H9 (cell line): ENCODE data around the gene TFB1M. TPM values are rescaled to one million over a fixed set of nuclear protein-coding genes. Genes with fewer than 3 reads are reported as not detected.

ENCODE experiments used
- DNase-seq: peaks from one replicate; pipeline ENCODE4 v3.0.0-alpha.2; 2017
- H2AFZ ChIP-seq: one replicate; pipeline ENCODE4 v1.6.1; 2013; ENCODE audit warnings: mild to moderate bottlenecking, low read length, control low read depth, moderate library complexity
- H2AK5ac ChIP-seq: 2 replicates; pipeline ENCODE4 v1.6.1; 2013; ENCODE audit warnings: low read length, control low read depth, mixed read lengths; ENCODE audit not compliant: insufficient read length
- H2BK120ac ChIP-seq: one replicate; pipeline ENCODE4 v1.6.1; 2013; ENCODE audit warnings: low read depth, mild to moderate bottlenecking, low read length, control low read depth, inconsistent platforms; ENCODE audit not compliant: poor library complexity, severe bottlenecking
- H2BK12ac ChIP-seq: 2 replicates; pipeline ENCODE4 v1.6.1; 2013; ENCODE audit warnings: low read length, control low read depth, mixed read lengths, low read depth; ENCODE audit not compliant: insufficient read length
- H2BK15ac ChIP-seq: 2 replicates; pipeline ENCODE4 v1.6.1; 2013; ENCODE audit warnings: low read depth, low read length, control low read depth
- H2BK20ac ChIP-seq: one replicate; pipeline ENCODE4 v1.6.1; 2013; ENCODE audit warnings: low read depth, mild to moderate bottlenecking, low read length, control low read depth, inconsistent platforms; ENCODE audit not compliant: poor library complexity, severe bottlenecking
- H2BK5ac ChIP-seq: 2 replicates; pipeline ENCODE4 v1.6.1; 2013; ENCODE audit warnings: low read length, control low read depth, mixed read lengths; ENCODE audit not compliant: insufficient read length
- H3K14ac ChIP-seq: 2 replicates; pipeline ENCODE4 v1.6.1; 2013; ENCODE audit warnings: low read length, control low read depth; ENCODE audit not compliant: insufficient read depth
- H3K18ac ChIP-seq: 2 replicates; pipeline ENCODE4 v1.6.1; 2013; ENCODE audit warnings: low read depth, mild to moderate bottlenecking, mixed read lengths, low read length, control low read depth; ENCODE audit not compliant: insufficient read length
- H3K23ac ChIP-seq: 2 replicates; pipeline ENCODE4 v1.6.1; 2013; ENCODE audit warnings: low read length, control low read depth, mixed read lengths, low read depth; ENCODE audit not compliant: insufficient read length
- H3K23me2 ChIP-seq: 2 replicates; pipeline ENCODE4 v1.6.1; 2013; ENCODE audit warnings: low read depth, mild to moderate bottlenecking, mixed read lengths, low read length, control low read depth; ENCODE audit not compliant: insufficient read length, poor library complexity, severe bottlenecking
- H3K27ac ChIP-seq: 2 replicates; pipeline ENCODE4 v1.5.1; 2013; ENCODE audit warnings: low read length, control low read depth, mixed read lengths, low read depth; ENCODE audit not compliant: insufficient read length
- H3K27me3 ChIP-seq: 2 replicates; pipeline ENCODE4 v1.6.1; 2013; ENCODE audit warnings: low read length, control low read depth, inconsistent platforms; ENCODE audit not compliant: insufficient read depth
- H3K4ac ChIP-seq: 2 replicates; pipeline ENCODE4 v1.6.1; 2013; ENCODE audit warnings: low read depth, mild to moderate bottlenecking, control low read depth, inconsistent platforms, low read length, moderate library complexity
- H3K4me1 ChIP-seq: 2 replicates; pipeline ENCODE4 v1.6.1; 2013; ENCODE audit warnings: low read length, control low read depth, inconsistent platforms; ENCODE audit not compliant: insufficient read depth
- H3K4me2 ChIP-seq: 2 replicates; pipeline ENCODE4 v1.6.1; 2013; ENCODE audit warnings: low read length, control low read depth, mixed read lengths; ENCODE audit not compliant: insufficient read length, insufficient read depth
- H3K56ac ChIP-seq: 2 replicates; pipeline ENCODE4 v1.6.1; 2013; ENCODE audit warnings: low read depth, mild to moderate bottlenecking, mixed read lengths, low read length, control low read depth; ENCODE audit not compliant: insufficient read length
- H3K79me1 ChIP-seq: 2 replicates; pipeline ENCODE4 v1.6.1; 2013; ENCODE audit warnings: low read depth, mild to moderate bottlenecking, moderate library complexity, low read length, control low read depth, inconsistent platforms; ENCODE audit not compliant: insufficient read depth, poor library complexity, severe bottlenecking
- H3K79me2 ChIP-seq: 2 replicates; pipeline ENCODE4 v1.6.1; 2013; ENCODE audit warnings: low read length, control low read depth, inconsistent platforms; ENCODE audit not compliant: insufficient read depth
- H3K9ac ChIP-seq: 2 replicates; pipeline ENCODE4 v1.6.1; 2013; ENCODE audit warnings: low read length, control low read depth, mixed read lengths; ENCODE audit not compliant: insufficient read length; ENCODE audit errors: extremely low read depth
- H3K9me3 ChIP-seq: one replicate; pipeline ENCODE4 v1.6.1; 2013; ENCODE audit warnings: low read depth, low read length, inconsistent platforms; ENCODE audit not compliant: control insufficient read depth
- H3T11ph ChIP-seq: one replicate; pipeline ENCODE4 v1.6.1; 2013; ENCODE audit warnings: mild to moderate bottlenecking, low read length, control low read depth, inconsistent platforms
- H4K20me1 ChIP-seq: one replicate; pipeline ENCODE4 v1.6.1; 2013; ENCODE audit not compliant: control insufficient read depth, insufficient read length, insufficient read depth
- H4K5ac ChIP-seq: 2 replicates; pipeline ENCODE4 v1.6.1; 2013; ENCODE audit warnings: low read depth, mild to moderate bottlenecking, mixed read lengths, low read length, control low read depth; ENCODE audit not compliant: insufficient read length
- H4K8ac ChIP-seq: replicated peaks from 2 replicates; pipeline ENCODE4 v1.6.1; 2013; ENCODE audit warnings: low read length, control low read depth, mixed read lengths, low read depth; ENCODE audit not compliant: insufficient read length
- H4K91ac ChIP-seq: 2 replicates; pipeline ENCODE4 v1.6.1; 2013; ENCODE audit warnings: low read depth, mild to moderate bottlenecking, moderate library complexity, mixed read lengths, low read length, control low read depth; ENCODE audit not compliant: insufficient read length
- H3K27ac Mint-ChIP-seq, 3 experiments: 2 replicates in 2 of 3; 3 replicates in 1 of 3; pipeline ENCODE4 v1.8.0; 2020 to 2021; ENCODE audit warnings: mixed read lengths in 3 of 3, mild to moderate bottlenecking in 1 of 3, moderate library complexity in 1 of 3
- H3K27me3 Mint-ChIP-seq: 2 replicates; pipeline ENCODE4 v1.8.0; 2021; ENCODE audit warnings: low read depth, mild to moderate bottlenecking, moderate library complexity, mixed read lengths
- H3K36me3 Mint-ChIP-seq, 3 experiments: 2 replicates in 2 of 3; 3 replicates in 1 of 3; pipeline ENCODE4 v1.8.0; 2020 to 2021; ENCODE audit warnings: low read depth in 3 of 3, mixed read lengths in 3 of 3; ENCODE audit not compliant: insufficient read depth in 1 of 3
- H3K4me1 Mint-ChIP-seq, 2 experiments: 2 replicates each; pipeline ENCODE4 v1.8.0; 2020; ENCODE audit warnings: mixed read lengths in 2 of 2
- H3K4me3 Mint-ChIP-seq, 2 experiments: 2 replicates in 1 of 2; 3 replicates in 1 of 2; pipeline ENCODE4 v1.8.0; 2020 to 2021; ENCODE audit warnings: mild to moderate bottlenecking in 2 of 2, mixed read lengths in 2 of 2, moderate library complexity in 1 of 2
- H3K9me3 Mint-ChIP-seq, 2 experiments: 2 replicates in 1 of 2; 3 replicates in 1 of 2; pipeline ENCODE4 v1.8.0; 2020; ENCODE audit warnings: mild to moderate bottlenecking in 2 of 2, mixed read lengths in 2 of 2, moderate library complexity in 1 of 2
- CTCF ChIP-seq: fragments of 200-600 bp; sonication (generic); conservative IDR thresholded peaks from 3 replicates; pipeline ENCODE4 v1.8.0; 2021; ENCODE audit warnings: antibody characterized with exemption, mild to moderate bottlenecking
- WGBS: extraction: QIAGEN DNeasy Blood & Tissue Kit; methylation state at CpG from one replicate; pipeline ENCODE4 v1.1.7; 2013; ENCODE audit warnings: missing lambda C conversion rate, low lambda C conversion rate, mixed read lengths; ENCODE audit not compliant: insufficient read length; ENCODE audit errors: extremely low coverage; 5-methylcytosine and 5-hydroxymethylcytosine counted together
- total RNA-seq: library from RNA; stranded (reverse); gene quantifications from 2 replicates; pipeline ENCODE4 v1.2.1, GENCODE V29; 2021

The TFB1M gene
- total RNA-seq, 1 experiment from 2014 or later, result 28.6 TPM

GRCh38 chr6:155316419-155316818 lies 2.1 kb upstream of the TFB1M start:
- Histone ChIP-seq H3K9ac (no peak overlapping the region), H2BK20ac (no peak overlapping the region), H3K9me3 (no peaks in the 10 kb centered on the region), H3K27ac (no peak overlapping the region), H4K8ac (no peak overlapping the region), H3K14ac (no peak overlapping the region), H3K23me2 (peaks cover 2% of the 10 kb centered on the region), H2BK5ac (no peak overlapping the region), H3K4ac (no peak overlapping the region), H3K4me2 (no peak overlapping the region), H2AFZ (no peak overlapping the region), H2BK15ac (no peak overlapping the region), H4K91ac (no peak overlapping the region), H3K18ac (no peak overlapping the region), H4K5ac (no peak overlapping the region), H3T11ph (no peak overlapping the region), H2BK120ac (no peak overlapping the region), H3K23ac (no peak overlapping the region), H3K4me1 (no peaks in the 10 kb centered on the region; the same call in 1 of the 2 replicates), H3K79me2 (no peaks in the 10 kb centered on the region), H3K27me3 (no peaks in the 10 kb centered on the region), H3K56ac (no peak overlapping the region), H3K79me1 (no peaks in the 10 kb centered on the region), H2BK12ac (no peak overlapping the region), H2AK5ac (no peak overlapping the region), H4K20me1 (no peaks in the 10 kb centered on the region)
- Mint-ChIP-seq H3K27ac (no peak overlapping the region), H3K27me3 (no peaks in the 10 kb centered on the region), H3K4me1 (peaks cover 15 to 16% of the 10 kb centered on the region in 2 experiments), H3K36me3 (peaks cover 1 to 14% (median 12%) of the 10 kb centered on the region in 3 experiments; a peak in 6 of 7 replicates), H3K9me3 (no peaks in the 10 kb centered on the region), H3K4me3 (peak overlapping the region in 1 of 2 experiments; percentile 4; a peak in 1 of 5 replicates)
- no CpG with 5 or more reads among the region's 1 CpG for WGBS
- DNase-seq, result no peak
- TF ChIP-seq CTCF, result no peak
